ENCODE measurements around the gene GP5. TPM values are rescaled to one million over a fixed set of nuclear protein-coding genes. Genes with fewer than 3 reads are reported as not detected.

GP5 gene
- total RNA-seq, 1 experiment from 2014 or later = 0.15 TPM

DNA sequence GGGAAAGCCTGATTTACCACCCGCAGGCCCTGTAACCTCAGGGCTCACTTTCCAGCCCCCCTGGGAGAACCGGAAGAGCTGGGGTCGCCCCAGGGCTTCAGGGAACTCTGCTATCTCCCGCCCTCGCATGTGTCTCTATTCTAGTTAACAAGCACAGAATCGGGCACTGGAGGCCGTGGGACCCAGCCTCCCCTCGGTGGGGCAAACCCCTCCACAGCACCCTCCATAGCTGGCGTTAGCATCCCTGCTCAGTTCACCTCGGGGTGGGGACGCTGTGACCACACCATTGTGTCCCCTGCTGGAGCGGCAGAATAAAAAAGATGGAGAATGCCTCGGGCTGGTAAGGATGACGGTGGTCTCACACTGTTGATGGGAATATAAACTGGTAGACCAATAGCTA lies 26.0 kb downstream of the GP5 start:
- no peaks in the 10 kb centered on the region for H4K20me1 ChIP-seq (ENCODE audit: insufficient read depth)
- H3K4me1 ChIP-seq (ENCODE audit: control insufficient read depth in 1 of 2, insufficient read depth in 2 of 2, low read length in 2 of 2) = peaks cover 0 to 8% of the 10 kb centered on the region in 2 experiments; a peak in 1 of 4 replicates
- TF ChIP-seq JUND (IDR thresholded peaks at IDR 0.05) (no peak), POLR2A (IDR thresholded peaks at IDR 0.05; ENCODE audit: borderline replicate concordance, extremely low read depth, insufficient read depth, insufficient read length) (no peak), FOSL1 (IDR thresholded peaks at IDR 0.05; ENCODE audit: low read depth) (no peak), SRF (IDR thresholded peaks at IDR 0.05; ENCODE audit: low read depth) (no peak), ZNF274 (IDR thresholded peaks at IDR 0.05; ENCODE audit: low read depth, low read length) (no peak), YY1 (IDR thresholded peaks at IDR 0.05; ENCODE audit: extremely low read depth, insufficient replicate concordance, low read depth, low read length) (no peak), ZFX (IDR thresholded peaks at IDR 0.05) (no peak), EGR1 (IDR thresholded peaks at IDR 0.05; ENCODE audit: low read depth) (no peak), ELF1 (IDR thresholded peaks at IDR 0.05; ENCODE audit: borderline replicate concordance, low read depth) (no peak), RAD21 (IDR thresholded peaks at IDR 0.05; ENCODE audit: low read depth) (no peak), TCF7L2 (IDR thresholded peaks at IDR 0.05; ENCODE audit: borderline replicate concordance, extremely low read depth, insufficient read depth, insufficient read length) (no peak)
- TF ChIP-seq, protein P1, sequence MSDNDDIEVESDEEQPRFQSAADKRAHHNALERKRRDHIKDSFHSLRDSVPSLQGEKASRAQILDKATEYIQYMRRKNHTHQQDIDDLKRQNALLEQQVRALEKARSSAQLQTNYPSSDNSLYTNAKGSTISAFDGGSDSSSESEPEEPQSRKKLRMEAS (IDR thresholded peaks at IDR 0.05) = no peak
- TF ChIP-seq, protein P2, sequence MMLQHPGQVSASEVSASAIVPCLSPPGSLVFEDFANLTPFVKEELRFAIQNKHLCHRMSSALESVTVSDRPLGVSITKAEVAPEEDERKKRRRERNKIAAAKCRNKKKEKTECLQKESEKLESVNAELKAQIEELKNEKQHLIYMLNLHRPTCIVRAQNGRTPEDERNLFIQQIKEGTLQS (IDR thresholded peaks at IDR 0.05) = no peak
- TF ChIP-seq, protein P3, sequence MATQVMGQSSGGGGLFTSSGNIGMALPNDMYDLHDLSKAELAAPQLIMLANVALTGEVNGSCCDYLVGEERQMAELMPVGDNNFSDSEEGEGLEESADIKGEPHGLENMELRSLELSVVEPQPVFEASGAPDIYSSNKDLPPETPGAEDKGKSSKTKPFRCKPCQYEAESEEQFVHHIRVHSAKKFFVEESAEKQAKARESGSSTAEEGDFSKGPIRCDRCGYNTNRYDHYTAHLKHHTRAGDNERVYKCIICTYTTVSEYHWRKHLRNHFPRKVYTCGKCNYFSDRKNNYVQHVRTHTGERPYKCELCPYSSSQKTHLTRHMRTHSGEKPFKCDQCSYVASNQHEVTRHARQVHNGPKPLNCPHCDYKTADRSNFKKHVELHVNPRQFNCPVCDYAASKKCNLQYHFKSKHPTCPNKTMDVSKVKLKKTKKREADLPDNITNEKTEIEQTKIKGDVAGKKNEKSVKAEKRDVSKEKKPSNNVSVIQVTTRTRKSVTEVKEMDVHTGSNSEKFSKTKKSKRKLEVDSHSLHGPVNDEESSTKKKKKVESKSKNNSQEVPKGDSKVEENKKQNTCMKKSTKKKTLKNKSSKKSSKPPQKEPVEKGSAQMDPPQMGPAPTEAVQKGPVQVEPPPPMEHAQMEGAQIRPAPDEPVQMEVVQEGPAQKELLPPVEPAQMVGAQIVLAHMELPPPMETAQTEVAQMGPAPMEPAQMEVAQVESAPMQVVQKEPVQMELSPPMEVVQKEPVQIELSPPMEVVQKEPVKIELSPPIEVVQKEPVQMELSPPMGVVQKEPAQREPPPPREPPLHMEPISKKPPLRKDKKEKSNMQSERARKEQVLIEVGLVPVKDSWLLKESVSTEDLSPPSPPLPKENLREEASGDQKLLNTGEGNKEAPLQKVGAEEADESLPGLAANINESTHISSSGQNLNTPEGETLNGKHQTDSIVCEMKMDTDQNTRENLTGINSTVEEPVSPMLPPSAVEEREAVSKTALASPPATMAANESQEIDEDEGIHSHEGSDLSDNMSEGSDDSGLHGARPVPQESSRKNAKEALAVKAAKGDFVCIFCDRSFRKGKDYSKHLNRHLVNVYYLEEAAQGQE (IDR thresholded peaks at IDR 0.05; ENCODE audit: low read depth) = no peak
- TF ChIP-seq, protein P4, sequence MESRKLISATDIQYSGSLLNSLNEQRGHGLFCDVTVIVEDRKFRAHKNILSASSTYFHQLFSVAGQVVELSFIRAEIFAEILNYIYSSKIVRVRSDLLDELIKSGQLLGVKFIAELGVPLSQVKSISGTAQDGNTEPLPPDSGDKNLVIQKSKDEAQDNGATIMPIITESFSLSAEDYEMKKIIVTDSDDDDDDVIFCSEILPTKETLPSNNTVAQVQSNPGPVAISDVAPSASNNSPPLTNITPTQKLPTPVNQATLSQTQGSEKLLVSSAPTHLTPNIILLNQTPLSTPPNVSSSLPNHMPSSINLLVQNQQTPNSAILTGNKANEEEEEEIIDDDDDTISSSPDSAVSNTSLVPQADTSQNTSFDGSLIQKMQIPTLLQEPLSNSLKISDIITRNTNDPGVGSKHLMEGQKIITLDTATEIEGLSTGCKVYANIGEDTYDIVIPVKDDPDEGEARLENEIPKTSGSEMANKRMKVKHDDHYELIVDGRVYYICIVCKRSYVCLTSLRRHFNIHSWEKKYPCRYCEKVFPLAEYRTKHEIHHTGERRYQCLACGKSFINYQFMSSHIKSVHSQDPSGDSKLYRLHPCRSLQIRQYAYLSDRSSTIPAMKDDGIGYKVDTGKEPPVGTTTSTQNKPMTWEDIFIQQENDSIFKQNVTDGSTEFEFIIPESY (IDR thresholded peaks at IDR 0.05; ENCODE audit: extremely low read depth, insufficient replicate concordance, low read length) = no peak
- TF ChIP-seq, protein P5, sequence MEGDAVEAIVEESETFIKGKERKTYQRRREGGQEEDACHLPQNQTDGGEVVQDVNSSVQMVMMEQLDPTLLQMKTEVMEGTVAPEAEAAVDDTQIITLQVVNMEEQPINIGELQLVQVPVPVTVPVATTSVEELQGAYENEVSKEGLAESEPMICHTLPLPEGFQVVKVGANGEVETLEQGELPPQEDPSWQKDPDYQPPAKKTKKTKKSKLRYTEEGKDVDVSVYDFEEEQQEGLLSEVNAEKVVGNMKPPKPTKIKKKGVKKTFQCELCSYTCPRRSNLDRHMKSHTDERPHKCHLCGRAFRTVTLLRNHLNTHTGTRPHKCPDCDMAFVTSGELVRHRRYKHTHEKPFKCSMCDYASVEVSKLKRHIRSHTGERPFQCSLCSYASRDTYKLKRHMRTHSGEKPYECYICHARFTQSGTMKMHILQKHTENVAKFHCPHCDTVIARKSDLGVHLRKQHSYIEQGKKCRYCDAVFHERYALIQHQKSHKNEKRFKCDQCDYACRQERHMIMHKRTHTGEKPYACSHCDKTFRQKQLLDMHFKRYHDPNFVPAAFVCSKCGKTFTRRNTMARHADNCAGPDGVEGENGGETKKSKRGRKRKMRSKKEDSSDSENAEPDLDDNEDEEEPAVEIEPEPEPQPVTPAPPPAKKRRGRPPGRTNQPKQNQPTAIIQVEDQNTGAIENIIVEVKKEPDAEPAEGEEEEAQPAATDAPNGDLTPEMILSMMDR (IDR thresholded peaks at IDR 0.05 in 2 of 3, conservative IDR thresholded peaks at IDR 0.05 in 1 of 3; ENCODE audit: borderline replicate concordance in 1 of 3, insufficient read depth in 1 of 3, low read depth in 2 of 3, low read length in 2 of 3) = no peak
- CTCF ChIA-PET = no interaction called here
- BruUV-seq (replicated peaks) = no TSS peak
- intact Hi-C loops (cut with micrococcal nuclease) = no loop called here
- RAD21 ChIA-PET (ENCODE audit: low non-redundant PET in 1 of 2, low total read pairs in 2 of 2, uncharacterized antibody in 2 of 2, unreplicated experiment in 2 of 2) = no interaction called here
- no peak overlapping the region for H3K27ac ChIP-seq (ENCODE audit: low read depth, low read length)
- DNase-seq (ENCODE audit: low read depth, low spot score) = no peak
- H2AFZ ChIP-seq (ENCODE audit: low read depth, low read length, poor library complexity, severe bottlenecking) = no peak overlapping the region
- H3K36me3 ChIP-seq (ENCODE audit: control insufficient read depth in 1 of 2, insufficient read depth in 2 of 2, low read length in 2 of 2) = no peaks in the 10 kb centered on the region
- no peaks in the 10 kb centered on the region for H3K9me3 ChIP-seq (ENCODE audit: control insufficient read depth in 1 of 2, insufficient read depth in 1 of 2, low read depth in 1 of 2, low read length in 2 of 2)
- no peak for ATAC-seq
- POLR2A ChIA-PET = no interaction called here
- H3K4me2 ChIP-seq (ENCODE audit: low read length) = no peak overlapping the region
- H3K27me3 ChIP-seq (ENCODE audit: insufficient read depth, low read length) = peaks cover 4% of the 10 kb centered on the region; the same call in 1 of the 2 replicates
- no peaks in the 10 kb centered on the region for H3K79me2 ChIP-seq (ENCODE audit: insufficient read depth, low read length)
- no peak overlapping the region for H3K9ac ChIP-seq (ENCODE audit: low read length)
- H3K9me2 ChIP-seq (ENCODE audit: insufficient read depth) = no peaks in the 10 kb centered on the region
- H3K4me3 ChIP-seq (replicated peaks in 1 of 2; ENCODE audit: low read depth in 1 of 2, low read length in 2 of 2) = no peak overlapping the region
